Mammary epithelial cell (primary cell): ENCODE measurements around the gene NCKAP5L.

Experiments used
- EZH2 ChIP-seq: IDR thresholded peaks from 2 replicates; pipeline ENCODE4 v1.6.1; 2012; ENCODE audit warnings: low read length, inconsistent platforms, borderline replicate concordance
- TF ChIP-seq, protein P1 (sequence below), 2 donors: IDR thresholded peaks in 1 of 2; conservative IDR thresholded peaks in 1 of 2; 2 replicates each; pipeline ENCODE4 v1.5.1; 2011 to 2012; ENCODE audit warnings: inconsistent platforms in 2 of 2, low read length in 2 of 2, mild to moderate bottlenecking in 2 of 2, control low read depth in 1 of 2, low read depth in 1 of 2; ENCODE audit not compliant: insufficient read depth in 1 of 2; ENCODE audit errors: extremely low read depth in 1 of 2

DNA sequence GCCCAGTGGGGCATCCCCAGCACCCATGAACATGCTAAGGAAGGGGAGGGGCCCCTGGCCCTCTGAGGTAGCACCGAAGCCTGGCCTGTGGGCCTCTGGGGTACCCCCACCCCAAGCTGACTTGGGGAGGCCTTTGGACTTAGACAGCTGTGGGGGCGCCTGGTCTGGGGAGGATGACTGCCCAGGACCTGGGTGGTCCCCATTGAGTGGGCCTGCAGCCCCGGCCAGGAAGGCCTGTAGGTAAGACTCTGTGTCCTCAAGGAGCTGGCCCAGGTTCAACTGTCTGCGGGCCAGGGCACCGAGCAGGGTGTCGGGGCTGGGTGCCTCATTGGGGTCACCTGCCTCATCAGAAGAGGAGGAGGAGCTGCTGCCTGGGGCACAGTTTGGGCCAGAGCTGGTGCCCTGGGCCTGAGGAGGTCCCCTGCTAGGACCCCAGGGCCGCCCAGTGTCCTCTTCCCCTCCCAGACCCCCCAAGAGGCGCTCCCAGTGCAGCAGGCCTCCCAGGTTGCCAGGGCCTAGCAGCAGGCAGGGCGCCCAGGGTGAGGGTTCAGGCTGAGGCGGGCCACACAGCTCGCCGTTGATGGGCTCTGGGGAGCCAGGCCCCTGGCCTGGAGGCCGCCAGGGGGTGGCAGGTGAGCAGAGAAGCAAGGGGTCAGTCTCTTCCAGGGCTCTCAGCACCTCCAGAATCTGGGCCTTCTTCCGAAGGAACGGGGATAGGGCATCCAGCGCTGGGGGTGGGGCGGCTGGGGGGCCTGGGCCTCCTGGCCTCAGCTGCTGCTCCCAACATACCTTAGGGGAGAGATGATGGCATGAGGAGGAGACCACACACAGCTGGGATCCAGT is 31.4 kb downstream of the NCKAP5L start:
- TF ChIP-seq, protein P1, sequence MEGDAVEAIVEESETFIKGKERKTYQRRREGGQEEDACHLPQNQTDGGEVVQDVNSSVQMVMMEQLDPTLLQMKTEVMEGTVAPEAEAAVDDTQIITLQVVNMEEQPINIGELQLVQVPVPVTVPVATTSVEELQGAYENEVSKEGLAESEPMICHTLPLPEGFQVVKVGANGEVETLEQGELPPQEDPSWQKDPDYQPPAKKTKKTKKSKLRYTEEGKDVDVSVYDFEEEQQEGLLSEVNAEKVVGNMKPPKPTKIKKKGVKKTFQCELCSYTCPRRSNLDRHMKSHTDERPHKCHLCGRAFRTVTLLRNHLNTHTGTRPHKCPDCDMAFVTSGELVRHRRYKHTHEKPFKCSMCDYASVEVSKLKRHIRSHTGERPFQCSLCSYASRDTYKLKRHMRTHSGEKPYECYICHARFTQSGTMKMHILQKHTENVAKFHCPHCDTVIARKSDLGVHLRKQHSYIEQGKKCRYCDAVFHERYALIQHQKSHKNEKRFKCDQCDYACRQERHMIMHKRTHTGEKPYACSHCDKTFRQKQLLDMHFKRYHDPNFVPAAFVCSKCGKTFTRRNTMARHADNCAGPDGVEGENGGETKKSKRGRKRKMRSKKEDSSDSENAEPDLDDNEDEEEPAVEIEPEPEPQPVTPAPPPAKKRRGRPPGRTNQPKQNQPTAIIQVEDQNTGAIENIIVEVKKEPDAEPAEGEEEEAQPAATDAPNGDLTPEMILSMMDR (conservative IDR thresholded peaks at IDR 0.05 in 1 of 2, IDR thresholded peaks at IDR 0.05 in 1 of 2; ENCODE audit: extremely low read depth in 1 of 2, insufficient read depth in 1 of 2, low read depth in 1 of 2, low read length in 2 of 2), result no peak
- no peak for TF ChIP-seq EZH2
